K562 (cell line): Measurements from ENCODE around the gene DIPK2A. TPM values are rescaled to one million over a fixed set of nuclear protein-coding genes. Genes with fewer than 3 reads are reported as not detected.

ENCODE experiments used
- ATF1 ChIP-seq, 2 experiments: fragments of 450-650 bp in 1 of 2; IDR thresholded peaks; 2 replicates each; pipeline ENCODE4 v1.6.1; 2016; ENCODE audit warnings: missing compliant biosample characterization in 1 of 2, missing genetic modification characterization in 1 of 2
- FOXK2 ChIP-seq, 2 experiments: fragments of 450-650 bp; IDR thresholded peaks in 1 of 2; conservative IDR thresholded peaks in 1 of 2; 2 replicates each; pipeline ENCODE4 v1.6.1; 2016; ENCODE audit warnings: low read depth in 2 of 2, mild to moderate bottlenecking in 1 of 2
- HDGF ChIP-seq: fragments of 450-650 bp; IDR thresholded peaks from 2 replicates; pipeline ENCODE4 v1.6.1; 2016
- IFI16 ChIP-seq: fragments of 250-450 bp; sonication (Bioruptor Pico); IDR thresholded peaks from 2 replicates; pipeline ENCODE4 v2.1.2; 2022; ENCODE audit warnings: mild to moderate bottlenecking, inconsistent platforms
- NCOA2 ChIP-seq, 2 experiments: fragments of 450-650 bp; IDR thresholded peaks; 2 replicates each; pipeline ENCODE4 v1.6.1; 2018; ENCODE audit warnings: mild to moderate bottlenecking in 2 of 2, moderate library complexity in 1 of 2; ENCODE audit not compliant: partially characterized antibody in 2 of 2
- NONO ChIP-seq, 2 experiments: fragments of 200-400 bp in 1 of 2; fragments of 450-650 bp in 1 of 2; formaldehyde crosslinking in 1 of 2; IDR thresholded peaks; 2 replicates each; pipeline ENCODE4 v1.6.1; 2017; ENCODE audit warnings: low read depth in 2 of 2, mild to moderate bottlenecking in 2 of 2, moderate library complexity in 2 of 2, low read length in 1 of 2
- PYGO2 ChIP-seq: fragments of 450-650 bp; IDR thresholded peaks from 2 replicates; pipeline ENCODE4 v1.6.1; 2016; ENCODE audit warnings: mild to moderate bottlenecking, missing genetic modification characterization, moderate library complexity, missing compliant biosample characterization
- SLC30A9 ChIP-seq: fragments of 250-450 bp; sonication (Bioruptor Pico); IDR thresholded peaks from 2 replicates; pipeline ENCODE4 v1.8.0; 2022; ENCODE audit warnings: mild to moderate bottlenecking, moderate library complexity
- SMARCA4 ChIP-seq: fragments of 450-650 bp; IDR thresholded peaks from 2 replicates; pipeline ENCODE4 v1.6.1; 2016
- SRSF9 ChIP-seq: fragments of 200-400 bp; formaldehyde crosslinking; IDR thresholded peaks from 2 replicates; pipeline ENCODE4 v1.6.1; 2017; ENCODE audit warnings: low read depth, low read length, borderline replicate concordance
- XRCC3 ChIP-seq: fragments of 450-650 bp; IDR thresholded peaks from 2 replicates; pipeline ENCODE4 v1.6.1; 2017; ENCODE audit warnings: mild to moderate bottlenecking, moderate library complexity
- ZBED1 ChIP-seq: IDR thresholded peaks from 2 replicates; pipeline ENCODE4 v1.6.1; 2014
- ZNF277 ChIP-seq: fragments of 250-450 bp; sonication (Bioruptor Pico); IDR thresholded peaks from 2 replicates; pipeline ENCODE4 v1.8.0; 2022; ENCODE audit warnings: inconsistent platforms, mild to moderate bottlenecking, moderate library complexity, borderline replicate concordance
- ZNF384 ChIP-seq: IDR thresholded peaks from 2 replicates; pipeline ENCODE4 v1.6.1; 2012; ENCODE audit warnings: low read depth, low read length, improper control_type of control experiment
- ZNF398 ChIP-seq: fragments of 250-450 bp; sonication (Bioruptor Pico); IDR thresholded peaks from 2 replicates; pipeline ENCODE4 v1.8.0; 2021; ENCODE audit warnings: moderate library complexity, mild to moderate bottlenecking, inconsistent platforms
- ZNF436 ChIP-seq: fragments of 250-450, 450-650 bp; sonication (Bioruptor Pico); formaldehyde crosslinking; IDR thresholded peaks from 2 replicates; pipeline ENCODE4 v1.7.0; 2020; ENCODE audit warnings: mild to moderate bottlenecking
- ZNF518B ChIP-seq: fragments of 250-450 bp; sonication (Bioruptor Pico); IDR thresholded peaks from 2 replicates; pipeline ENCODE4 v1.5.0; 2021; ENCODE audit warnings: mild to moderate bottlenecking, moderate library complexity
- polyA plus RNA-seq, 8 experiments: library from polyadenylated mRNA; depleted of rRNA in 4 of 8; stranded (reverse) in 5 of 8; unstranded in 3 of 8; fragments of >200 nt; fragmentation: Nextera tagmentation in 2 of 8; fragmentation: Illumina TruSeq in 1 of 8; extraction: Ambion mirVana in 2 of 8; extraction: Trizol in 1 of 8; gene quantifications; 2 replicates each; pipeline versions ENCODE4 v1.2.1 to v1.2.3, GENCODE V29; 2011 to 2014; ENCODE audit warnings: inconsistent platforms in 1 of 8, missing spikeins in 1 of 8
- total RNA-seq, 7 experiments: library from RNA; depleted of rRNA in 6 of 7; stranded (reverse); fragments of >200 nt in 6 of 7; fragmentation: Illumina TruSeq in 2 of 7; extraction: Trizol in 2 of 7; gene quantifications; 2 replicates each; pipeline versions ENCODE4 v1.2.1 to v1.2.3, GENCODE V29; 2011 to 2021; ENCODE audit warnings: low replicate concordance in 1 of 7
- TF ChIP-seq, protein P1 (sequence below): fragments of 250-450 bp; sonication (Bioruptor Pico); IDR thresholded peaks from 2 replicates; pipeline ENCODE4 v1.5.1; 2021; ENCODE audit warnings: mild to moderate bottlenecking
- TF ChIP-seq, protein P2 (sequence below): fragments of 450-650 bp; IDR thresholded peaks from 2 replicates; pipeline ENCODE4 v1.6.1; 2016

Gene DIPK2A
- total and polyA plus RNA-seq, 9 of the 15 experiments (the other 6 are each of a cell fraction or from before 2014, with no cell fraction given): 3.3 to 15.7 (median 7.8) TPM

DNA sequence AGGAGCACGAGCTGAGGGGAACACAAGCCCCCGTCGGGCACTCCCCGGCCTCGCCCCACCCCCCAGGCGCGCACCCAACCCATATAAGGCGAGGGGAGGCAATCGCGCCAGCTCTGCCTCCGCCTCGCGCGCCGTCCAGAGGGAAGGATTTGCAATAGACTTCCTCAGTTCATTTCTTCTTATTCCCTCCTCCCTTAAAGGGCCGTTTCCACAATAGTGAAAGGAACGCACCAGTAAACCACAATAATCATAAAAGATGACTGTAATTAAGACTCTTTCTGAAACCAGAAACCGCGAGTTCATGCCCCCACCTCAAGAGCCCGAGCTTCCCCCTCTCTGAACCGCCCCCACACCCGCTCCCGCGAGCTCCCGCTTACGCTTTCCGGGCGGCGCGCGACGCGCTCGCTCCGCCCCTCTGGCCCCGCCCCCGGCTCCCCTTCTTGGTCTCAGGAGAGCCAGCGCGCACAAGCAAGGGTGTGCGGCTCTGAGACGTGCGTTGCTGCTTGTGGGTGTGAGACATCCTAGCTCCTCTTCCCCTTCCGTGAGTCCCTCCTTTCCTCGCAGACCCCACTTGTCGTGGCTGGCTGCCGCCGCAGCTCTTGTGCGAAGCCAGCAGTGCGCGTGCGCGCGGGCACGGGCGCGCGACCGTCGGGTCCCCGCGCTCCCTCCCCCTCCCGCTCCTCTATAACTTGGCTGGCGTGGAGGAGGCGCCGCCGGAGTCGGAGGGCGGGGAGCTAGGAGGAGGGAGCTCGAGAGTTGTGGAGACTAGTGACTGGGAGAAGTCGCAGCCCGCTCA is at the start of gene DIPK2A (continued):
- no peak for TF ChIP-seq ZNF518B (CRISPR knock-in tag)
- TF ChIP-seq SRSF9: no peak
- peak; percentile 52; the same call in 1 of the 2 replicates for TF ChIP-seq ZNF436 (CRISPR knock-in tag)
- no peak for TF ChIP-seq ZNF277 (CRISPR knock-in tag)
- TF ChIP-seq ZNF398 (CRISPR knock-in tag): no peak
- TF ChIP-seq ZNF384: no peak
- no peak for TF ChIP-seq HDGF
- TF ChIP-seq FOXK2 (conservative IDR thresholded peaks at IDR 0.05 in 1 of 2, IDR thresholded peaks at IDR 0.05 in 1 of 2; ENCODE audit: low read depth in 2 of 2): peak in 1 of 2 experiments; percentile 46; a peak in 1 of 4 replicates
- TF ChIP-seq IFI16: no peak
- no peak for TF ChIP-seq ATF1 (CRISPR knock-in tag; IDR thresholded peaks at IDR 0.05)
- TF ChIP-seq ATF1 (tag; IDR thresholded peaks at IDR 0.05): peak; percentile 67
- no peak for TF ChIP-seq ZBED1
- TF ChIP-seq XRCC3: no peak
- TF ChIP-seq, protein P1, sequence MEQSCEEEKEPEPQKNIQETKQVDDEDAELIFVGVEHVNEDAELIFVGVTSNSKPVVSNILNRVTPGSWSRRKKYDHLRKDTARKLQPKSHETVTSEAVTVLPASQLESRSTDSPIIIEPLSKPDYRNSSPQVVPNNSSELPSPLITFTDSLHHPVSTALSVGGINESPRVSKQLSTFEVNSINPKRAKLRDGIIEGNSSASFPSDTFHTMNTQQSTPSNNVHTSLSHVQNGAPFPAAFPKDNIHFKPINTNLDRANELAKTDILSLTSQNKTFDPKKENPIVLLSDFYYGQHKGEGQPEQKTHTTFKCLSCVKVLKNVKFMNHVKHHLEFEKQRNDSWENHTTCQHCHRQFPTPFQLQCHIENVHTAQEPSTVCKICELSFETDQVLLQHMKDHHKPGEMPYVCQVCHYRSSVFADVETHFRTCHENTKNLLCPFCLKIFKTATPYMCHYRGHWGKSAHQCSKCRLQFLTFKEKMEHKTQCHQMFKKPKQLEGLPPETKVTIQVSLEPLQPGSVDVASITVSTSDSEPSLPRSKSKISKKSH: no peak
- TF ChIP-seq NONO (IDR thresholded peaks at IDR 0.05; ENCODE audit: low read depth in 2 of 2, low read length in 1 of 2): no peak; a peak in 1 of 4 replicates
- TF ChIP-seq SLC30A9 (CRISPR knock-in tag): no peak
- no peak for TF ChIP-seq NCOA2 (IDR thresholded peaks at IDR 0.05; ENCODE audit: partially characterized antibody in 2 of 2)
- TF ChIP-seq SMARCA4: no peak
- TF ChIP-seq, protein P2, sequence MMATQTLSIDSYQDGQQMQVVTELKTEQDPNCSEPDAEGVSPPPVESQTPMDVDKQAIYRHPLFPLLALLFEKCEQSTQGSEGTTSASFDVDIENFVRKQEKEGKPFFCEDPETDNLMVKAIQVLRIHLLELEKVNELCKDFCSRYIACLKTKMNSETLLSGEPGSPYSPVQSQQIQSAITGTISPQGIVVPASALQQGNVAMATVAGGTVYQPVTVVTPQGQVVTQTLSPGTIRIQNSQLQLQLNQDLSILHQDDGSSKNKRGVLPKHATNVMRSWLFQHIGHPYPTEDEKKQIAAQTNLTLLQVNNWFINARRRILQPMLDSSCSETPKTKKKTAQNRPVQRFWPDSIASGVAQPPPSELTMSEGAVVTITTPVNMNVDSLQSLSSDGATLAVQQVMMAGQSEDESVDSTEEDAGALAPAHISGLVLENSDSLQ: no peak
- no peak for TF ChIP-seq PYGO2 (tag)
